ENCODE results near the gene NF2.

DNA sequence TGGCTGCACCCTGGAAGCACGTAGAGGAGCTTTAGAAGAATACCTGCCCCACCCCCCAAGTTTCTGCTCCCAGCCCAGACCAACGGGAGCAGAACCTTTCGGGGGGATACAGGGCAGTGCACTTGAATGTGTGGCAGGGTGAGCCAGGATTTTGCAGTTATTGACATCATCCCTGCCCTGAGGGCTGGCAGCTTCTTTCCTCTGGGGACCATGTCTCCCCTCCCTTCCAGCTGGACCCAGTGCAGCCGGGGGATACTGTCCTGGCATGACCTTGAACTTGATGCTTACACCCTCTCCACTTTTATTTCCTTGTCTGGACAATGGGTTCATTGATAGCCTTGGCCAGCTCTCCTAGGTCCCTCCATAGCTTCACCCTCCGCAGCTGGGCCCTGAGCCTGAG, 112.3 kb downstream of the NF2 start:
- no peak for TF ChIP-seq CTCF (IDR thresholded peaks at IDR 0.05)
- TF ChIP-seq POLR2A (IDR thresholded peaks at IDR 0.05), result no peak
